HEK293T (cell line): ENCODE results near the gene ZNFX1.
A peak's percentile ranks its signal among the peaks of the same experiment; 100 is the strongest.

Source experiments
- CTCF ChIA-PET: fragments of 350-600 bp; formaldehyde crosslinking; extraction: SDS; loops from one replicate; lab custom pipeline; 2021; ENCODE audit warnings: antibody characterized with exemption, inconsistent platforms; lab: Yijun Ruan, JAX
- POLR2A ChIA-PET: fragments of 350-600 bp; formaldehyde crosslinking; extraction: SDS; loops from one replicate; lab custom pipeline; 2020; ENCODE audit warnings: antibody characterized with exemption, inconsistent platforms; lab: Yijun Ruan, JAX
- DNase-seq: peaks from one replicate; pipeline ENCODE4 v3.0.0; 2012; ENCODE audit warnings: mixed read lengths; ENCODE audit errors: extremely low spot score
- ARNT ChIP-seq: fragments of 450-650 bp; IDR thresholded peaks from 2 replicates; pipeline ENCODE4 v1.6.1; 2017; ENCODE audit warnings: mild to moderate bottlenecking
- BHLHE40 ChIP-seq: fragments of 450-650 bp; IDR thresholded peaks from 2 replicates; pipeline ENCODE4 v1.6.1; 2016; ENCODE audit warnings: mild to moderate bottlenecking, moderate library complexity, borderline replicate concordance
- CTBP1 ChIP-seq: fragments of 450-650 bp; IDR thresholded peaks from 2 replicates; pipeline ENCODE4 v1.6.1; 2016; ENCODE audit warnings: borderline replicate concordance
- ELF4 ChIP-seq: fragments of 450-650 bp; IDR thresholded peaks from 2 replicates; pipeline ENCODE4 v1.6.1; 2017; ENCODE audit warnings: antibody characterized with exemption
- FOXA1 ChIP-seq: fragments of 450-650 bp; IDR thresholded peaks from 2 replicates; pipeline ENCODE4 v1.6.1; 2016; ENCODE audit warnings: mild to moderate bottlenecking
- FOXK2 ChIP-seq: fragments of 450-650 bp; IDR thresholded peaks from 2 replicates; pipeline ENCODE4 v1.6.1; 2016; ENCODE audit warnings: mild to moderate bottlenecking
- FOXM1 ChIP-seq: fragments of 450-650 bp; IDR thresholded peaks from 2 replicates; pipeline ENCODE4 v1.6.1; 2017; ENCODE audit warnings: mild to moderate bottlenecking, borderline replicate concordance
- HDGF ChIP-seq: fragments of 450-650 bp; IDR thresholded peaks from 2 replicates; pipeline ENCODE4 v1.6.1; 2017; ENCODE audit warnings: antibody characterized with exemption, borderline replicate concordance
- L3MBTL2 ChIP-seq: fragments of 450-650 bp; conservative IDR thresholded peaks from 2 replicates; pipeline ENCODE4 v1.6.1; 2016; ENCODE audit warnings: mild to moderate bottlenecking
- LEF1 ChIP-seq: fragments of 450-650 bp; IDR thresholded peaks from 2 replicates; pipeline ENCODE4 v1.6.1; 2017; ENCODE audit warnings: mild to moderate bottlenecking, borderline replicate concordance
- NFRKB ChIP-seq: fragments of 450-650 bp; IDR thresholded peaks from 2 replicates; pipeline ENCODE4 v1.6.1; 2016; ENCODE audit warnings: mild to moderate bottlenecking, moderate library complexity
- PKNOX1 ChIP-seq: fragments of 450-650 bp; IDR thresholded peaks from 2 replicates; pipeline ENCODE4 v1.6.1; 2016
- SP1 ChIP-seq: fragments of 450-650 bp; IDR thresholded peaks from 2 replicates; pipeline ENCODE4 v1.6.1; 2017
- SUZ12 ChIP-seq: fragments of 450-650 bp; IDR thresholded peaks from 2 replicates; pipeline ENCODE4 v1.6.1; 2016; ENCODE audit warnings: mild to moderate bottlenecking
- TARDBP ChIP-seq: fragments of 450-650 bp; IDR thresholded peaks from 2 replicates; pipeline ENCODE4 v1.6.1; 2016
- ZNF384 ChIP-seq: fragments of 450-650 bp; IDR thresholded peaks from 2 replicates; pipeline ENCODE4 v1.6.1; 2016

The ZNFX1 gene

GRCh38 chr20:49278036-49278817 is at the start of gene ZNFX1:
Gene ZNFX1, minus strand, starts transcription at chr20:49278057. Its CDS starts 2,218 bp downstream, at chr20:49275839.
- no peak for TF ChIP-seq LEF1
- no peak for TF ChIP-seq FOXM1
- no peak for TF ChIP-seq BHLHE40
- no peak for TF ChIP-seq NFRKB
- TF ChIP-seq ELF4: peak; percentile 99
- TF ChIP-seq TARDBP: no peak
- TF ChIP-seq FOXK2: no peak
- no peak for TF ChIP-seq CTBP1
- TF ChIP-seq L3MBTL2: peak; percentile 85
- TF ChIP-seq SUZ12: no peak
- no peak for TF ChIP-seq FOXA1
- peak; percentile 98 for DNase-seq
- ChIA-PET POLR2A (interaction anchor here (0.6 to 1.7 kb wide), 7 partner anchors 10 to 61 kb away, joined by 3 to 5 read pairs (median 3); no protein-coding TSS in a partner anchor), CTCF (no interaction called here)

GRCh38 chr20:49326026-49326425 is 48.2 kb upstream of the ZNFX1 start:
- ChIA-PET POLR2A (no interaction called here), CTCF (interaction anchor here (0.6 kb wide), 1 partner anchor 48 kb away, joined by 6 read pairs; no protein-coding TSS in a partner anchor)
- DNase-seq: no peak
- TF ChIP-seq CTBP1 (no peak), TARDBP (no peak), LEF1 (no peak), NFRKB (no peak), FOXK2 (no peak), ARNT (no peak), FOXM1 (no peak), ELF4 (no peak), PKNOX1 (no peak), SUZ12 (no peak), BHLHE40 (no peak), L3MBTL2 (no peak), HDGF (no peak), SP1 (no peak), FOXA1 (no peak), ZNF384 (no peak)

DNA sequence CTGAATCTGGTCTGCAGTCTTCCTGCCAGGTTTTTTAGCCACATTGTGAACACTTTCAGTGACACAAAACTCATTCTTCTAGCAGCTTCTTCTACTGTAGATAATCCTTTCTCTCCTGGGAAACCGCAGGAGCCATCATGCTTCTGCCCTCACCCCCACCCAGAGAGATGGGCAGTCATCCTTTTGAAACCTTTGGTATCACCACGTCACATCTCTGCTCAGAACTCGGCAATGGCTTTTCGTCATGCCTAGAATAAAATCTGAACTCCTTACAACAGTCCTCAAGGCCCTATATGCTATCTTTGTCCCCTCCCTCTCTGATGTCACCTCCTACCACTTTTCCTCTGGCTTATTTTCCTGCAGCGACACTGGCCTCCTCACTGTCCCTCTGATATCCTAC is 46.4 kb upstream of the ZNFX1 start:
- DNase-seq: no peak
- ChIA-PET CTCF (no interaction called here), POLR2A (no interaction called here)
- no peak for TF ChIP-seq FOXK2
- no peak for TF ChIP-seq NFRKB
- no peak for TF ChIP-seq PKNOX1
- TF ChIP-seq ZNF384: no peak
- TF ChIP-seq SUZ12: no peak
- TF ChIP-seq L3MBTL2: no peak
- no peak for TF ChIP-seq FOXM1
- TF ChIP-seq TARDBP: no peak
- no peak for TF ChIP-seq FOXA1
- TF ChIP-seq HDGF: no peak
- no peak for TF ChIP-seq SP1
- TF ChIP-seq ELF4: no peak
- TF ChIP-seq LEF1: no peak
- no peak for TF ChIP-seq CTBP1
- TF ChIP-seq BHLHE40: no peak
- TF ChIP-seq ARNT: no peak

GRCh38 chr20:49323622-49324238 is 45.9 kb upstream of the ZNFX1 start:
- ChIA-PET CTCF (no interaction called here), POLR2A (no interaction called here)
- no peak for TF ChIP-seq PKNOX1
- 0 out of 2 replicates have a peak, but pooled peaks have one; percentile 54 for TF ChIP-seq ZNF384
- no peak for TF ChIP-seq FOXA1
- TF ChIP-seq FOXM1: no peak
- no peak for TF ChIP-seq L3MBTL2
- no peak for DNase-seq

DNA sequence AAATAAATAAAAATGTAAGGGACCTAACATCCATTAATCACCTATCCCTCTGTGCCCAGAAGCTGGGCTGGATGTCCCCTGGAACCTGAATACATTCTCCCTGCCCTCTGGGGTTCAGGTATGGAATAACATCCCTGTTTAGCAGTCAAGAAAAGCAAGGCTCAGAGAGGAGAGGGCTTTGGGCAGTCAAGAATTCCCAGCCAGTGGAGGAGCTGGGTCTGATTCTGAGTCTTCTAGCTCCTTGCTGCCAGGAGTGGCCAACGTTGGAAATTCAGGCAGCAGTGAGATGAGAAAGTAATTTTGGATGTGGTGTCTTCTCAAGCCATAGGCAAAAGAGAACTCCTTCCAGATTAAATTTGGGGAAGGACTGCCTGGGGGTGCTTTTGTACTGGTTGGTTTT is 42.6 kb upstream of the ZNFX1 start:
- no peak for TF ChIP-seq ZNF384
- TF ChIP-seq CTBP1: no peak
- no peak for TF ChIP-seq SP1
- TF ChIP-seq ARNT: no peak
- ChIA-PET POLR2A (interaction anchor here (1.0 to 1.4 kb wide), 2 partner anchors 30 to 38 kb away, joined by 3 read pairs; no protein-coding TSS in a partner anchor), CTCF (interaction anchor here (0.6 to 1.6 kb wide), 14 partner anchors 10 to 572 kb away, joined by 3 to 13 read pairs (median 4); no protein-coding TSS in a partner anchor)
- DNase-seq: peak; percentile 68

GRCh38 chr20:49319208-49319809 is 41.5 kb upstream of the ZNFX1 start:
- CTCF ChIA-PET: interaction anchor here (0.8 to 1.6 kb wide), 4 partner anchors 14 to 222 kb away, joined by 3 to 13 read pairs (median 3); no protein-coding TSS in a partner anchor
- TF ChIP-seq ARNT (no peak), PKNOX1 (no peak), ELF4 (no peak), CTBP1 (no peak), LEF1 (no peak), SUZ12 (no peak), FOXK2 (no peak), FOXM1 (no peak), ZNF384 (no peak), FOXA1 (no peak), BHLHE40 (no peak), L3MBTL2 (no peak), HDGF (no peak), SP1 (no peak), NFRKB (no peak), TARDBP (no peak)
- POLR2A ChIA-PET: no interaction called here
- no peak for DNase-seq
